ENCODE measurements around the gene VPS72. TPM values are rescaled to one million over a fixed set of nuclear protein-coding genes. Genes with fewer than 3 reads are reported as not detected.

VPS72 gene
- total RNA-seq, 1 experiment from 2014 or later: 108 TPM

GRCh38 chr1:151146072-151146411 lies 44.0 kb downstream of the VPS72 start:
- no peaks in the 10 kb centered on the region for H3K27me3 Mint-ChIP-seq (ENCODE audit: insufficient read depth, unreplicated experiment)
- H3K4me3 Mint-ChIP-seq (ENCODE audit: unreplicated experiment): peak overlapping the region; percentile 73
- no peak overlapping the region for H3K27ac Mint-ChIP-seq (ENCODE audit: low read depth, unreplicated experiment)
- TF ChIP-seq CTCF (IDR thresholded peaks at IDR 0.05; ENCODE audit: unreplicated experiment): no peak
- BruUV-seq (replicated peaks): no TSS peak
- CTCF ChIA-PET: interaction anchor here (1.4 kb wide), 1 partner anchor 43 kb away, joined by 4 read pairs; no protein-coding TSS in a partner anchor
- no peak for DNase-seq (ENCODE audit: unreplicated experiment)
- H3K4me1 Mint-ChIP-seq (ENCODE audit: insufficient read depth, unreplicated experiment): peaks cover 10% of the 10 kb centered on the region
- no peaks in the 10 kb centered on the region for H3K36me3 Mint-ChIP-seq (ENCODE audit: insufficient read depth, unreplicated experiment)
- POLR2A ChIA-PET: no interaction called here
- no peaks in the 10 kb centered on the region for H3K9me3 Mint-ChIP-seq (ENCODE audit: unreplicated experiment)
- intact Hi-C loops (cut with micrococcal nuclease): no loop called here

DNA sequence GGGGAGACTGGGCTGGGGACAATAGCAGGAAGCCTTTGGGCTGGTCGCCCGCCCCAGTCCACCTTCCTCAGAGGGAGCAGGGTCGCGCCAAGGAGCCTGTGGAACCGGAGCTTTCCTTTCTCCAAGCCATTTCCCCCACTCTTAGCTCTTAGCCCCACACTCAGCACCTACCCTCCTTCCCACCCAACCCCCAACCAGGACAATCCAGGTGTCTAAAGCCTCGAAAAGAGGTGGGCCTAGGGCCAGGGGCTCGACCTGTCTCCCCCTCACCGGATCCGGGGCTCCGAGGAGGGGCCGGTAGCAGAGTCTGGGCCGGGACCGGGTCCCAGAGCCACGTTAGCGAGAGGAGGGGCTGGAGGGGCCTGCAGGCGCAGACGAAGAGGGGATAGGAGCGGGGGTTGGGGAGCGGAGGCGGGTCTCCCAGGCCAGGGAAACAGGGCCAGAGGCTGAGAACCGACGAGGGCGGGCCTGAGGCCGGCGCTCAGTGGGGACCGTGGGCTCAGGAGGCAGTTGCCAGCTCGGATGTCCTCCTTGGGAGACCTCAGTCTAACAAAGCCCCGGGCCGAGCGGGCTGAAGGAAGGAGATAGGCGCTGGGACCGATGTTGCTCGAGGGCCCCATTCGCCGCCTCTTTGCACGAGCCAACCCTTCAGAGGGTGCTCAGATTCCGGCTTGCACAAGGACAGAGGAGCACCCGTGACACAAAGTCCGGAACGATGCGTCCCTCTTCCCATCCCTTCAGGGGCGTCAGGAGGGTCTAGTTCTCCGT lies 44.5 kb downstream of the VPS72 start:
- Mint-ChIP-seq H3K9me3 (ENCODE audit: unreplicated experiment) (no peaks in the 10 kb centered on the region), H3K4me3 (ENCODE audit: unreplicated experiment) (peak overlapping the region; percentile 73), H3K27ac (ENCODE audit: low read depth, unreplicated experiment) (no peak overlapping the region), H3K27me3 (ENCODE audit: insufficient read depth, unreplicated experiment) (no peaks in the 10 kb centered on the region), H3K4me1 (ENCODE audit: insufficient read depth, unreplicated experiment) (peaks cover 10% of the 10 kb centered on the region), H3K36me3 (ENCODE audit: insufficient read depth, unreplicated experiment) (no peaks in the 10 kb centered on the region)
- CTCF ChIA-PET: interaction anchor here (0.6 to 2.3 kb wide), 5 partner anchors 10 to 49 kb away, joined by 3 to 15 read pairs (median 4); partner anchors contain the start of gene LYSMD1
- TF ChIP-seq CTCF (IDR thresholded peaks at IDR 0.05; ENCODE audit: unreplicated experiment): no peak
- POLR2A ChIA-PET: interaction anchor here (0.9 to 2.4 kb wide), 5 partner anchors 8 to 46 kb away, joined by 3 to 6 read pairs (median 4); no protein-coding TSS in a partner anchor
- no TSS peak for BruUV-seq (replicated peaks)
- intact Hi-C loops (cut with micrococcal nuclease): no loop called here
- DNase-seq (ENCODE audit: unreplicated experiment): no peak

GRCh38 chr1:151144474-151145303 lies 45.3 kb downstream of the VPS72 start:
- no peaks in the 10 kb centered on the region for H3K36me3 Mint-ChIP-seq (ENCODE audit: insufficient read depth, unreplicated experiment)
- POLR2A ChIA-PET: interaction anchor here (0.9 to 2.4 kb wide), 6 partner anchors 9 to 45 kb away, joined by 3 to 6 read pairs (median 4); no protein-coding TSS in a partner anchor
- CTCF ChIA-PET: interaction anchor here (0.6 to 2.3 kb wide), 7 partner anchors 11 to 48 kb away, joined by 3 to 15 read pairs (median 4); partner anchors contain the start of genes LYSMD1 and VPS72
- no peaks in the 10 kb centered on the region for H3K27me3 Mint-ChIP-seq (ENCODE audit: insufficient read depth, unreplicated experiment)
- no peak overlapping the region for H3K27ac Mint-ChIP-seq (ENCODE audit: low read depth, unreplicated experiment)
- DNase-seq (ENCODE audit: unreplicated experiment): no peak
- BruUV-seq (replicated peaks): no TSS peak
- no peak for TF ChIP-seq CTCF (IDR thresholded peaks at IDR 0.05; ENCODE audit: unreplicated experiment)
- peaks cover 10% of the 10 kb centered on the region for H3K4me1 Mint-ChIP-seq (ENCODE audit: insufficient read depth, unreplicated experiment)
- intact Hi-C loops (cut with micrococcal nuclease): no loop called here
- no peaks in the 10 kb centered on the region for H3K9me3 Mint-ChIP-seq (ENCODE audit: unreplicated experiment)
- H3K4me3 Mint-ChIP-seq (ENCODE audit: unreplicated experiment): no peak overlapping the region

GRCh38 chr1:151143986-151144385 lies 46.0 kb downstream of the VPS72 start:
- intact Hi-C loops (cut with micrococcal nuclease): no loop called here
- POLR2A ChIA-PET: interaction anchor here (0.8 to 2.4 kb wide), 3 partner anchors 14 to 18 kb away, joined by 3 to 6 read pairs (median 5); no protein-coding TSS in a partner anchor

More at GRCh38 chr1:151143986-151144385, 46.0 kb downstream of the VPS72 start:
- TF ChIP-seq CTCF (IDR thresholded peaks at IDR 0.05; ENCODE audit: unreplicated experiment): no peak
- Mint-ChIP-seq H3K9me3 (ENCODE audit: unreplicated experiment) (no peaks in the 10 kb centered on the region), H3K36me3 (ENCODE audit: insufficient read depth, unreplicated experiment) (no peaks in the 10 kb centered on the region), H3K4me3 (ENCODE audit: unreplicated experiment) (no peak overlapping the region), H3K27ac (ENCODE audit: low read depth, unreplicated experiment) (no peak overlapping the region), H3K27me3 (ENCODE audit: insufficient read depth, unreplicated experiment) (no peaks in the 10 kb centered on the region), H3K4me1 (ENCODE audit: insufficient read depth, unreplicated experiment) (peaks cover 10% of the 10 kb centered on the region)
- no TSS peak for BruUV-seq (replicated peaks)
- DNase-seq (ENCODE audit: unreplicated experiment): no peak
- CTCF ChIA-PET: interaction anchor here (0.6 to 2.3 kb wide), 3 partner anchors 27 to 46 kb away, joined by 3 to 15 read pairs (median 4); partner anchors contain the start of gene VPS72
